ENCODE data around the gene AP3S2.

- TF ChIP-seq CTCF (IDR thresholded peaks at IDR 0.05; ENCODE audit: borderline replicate concordance, extremely low read depth, low read length, poor library complexity, severe bottlenecking) (no peak), EZH2 (IDR thresholded peaks at IDR 0.05; ENCODE audit: borderline replicate concordance, low read depth, low read length, severe bottlenecking) (no peak)
Measured at GRCh38 chr15:89904519-89904918, 10.7 kb upstream of the AP3S2 start.
